Renal cortex interstitium (tissue), 11 donors: ENCODE results near the gene MADD. TPM values are rescaled to one million over a fixed set of nuclear protein-coding genes. Genes with fewer than 3 reads are reported as not detected.

Experiments
- DNase-seq, 11 donors: peaks; one replicate each; pipeline ENCODE4 v3.0.0-alpha.2; 2013; ENCODE audit warnings: low read depth in 9 of 11, low spot score in 4 of 11; ENCODE audit errors: extremely low read depth in 1 of 11
- polyA plus RNA-seq, 3 donors: library from polyadenylated mRNA; unstranded; fragments of 120-200 nt; gene quantifications; one replicate each; pipeline ENCODE4 v1.2.1, GENCODE V29; 2013; ENCODE audit not compliant: insufficient read length in 3 of 3

The MADD gene
- polyA plus RNA-seq, 3 donors: 41.5 to 53.3 (median 47.2) TPM

DNA sequence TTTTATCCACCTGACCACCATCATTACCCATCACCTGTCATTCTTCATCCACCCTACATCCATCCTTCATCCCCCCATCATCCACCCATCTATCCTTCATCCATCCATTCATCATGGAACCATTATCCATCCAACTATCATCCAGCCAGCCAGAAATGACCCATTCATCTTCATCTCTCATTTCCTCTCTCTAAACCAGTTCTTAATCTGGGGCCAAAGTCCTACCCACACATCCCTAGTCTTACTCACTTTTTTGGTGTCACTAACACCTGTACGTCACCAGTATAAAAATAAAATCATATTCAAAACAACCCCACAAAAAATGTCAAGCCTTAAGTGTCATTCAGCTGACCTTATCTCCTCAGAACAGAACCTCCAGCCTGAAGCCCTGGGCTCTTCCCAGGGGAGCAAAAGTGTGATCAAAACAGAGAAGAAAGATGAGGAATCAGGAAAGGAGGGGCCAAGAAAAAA is 96.1 kb downstream of the MADD start:
- DNase-seq: no peak

DNA sequence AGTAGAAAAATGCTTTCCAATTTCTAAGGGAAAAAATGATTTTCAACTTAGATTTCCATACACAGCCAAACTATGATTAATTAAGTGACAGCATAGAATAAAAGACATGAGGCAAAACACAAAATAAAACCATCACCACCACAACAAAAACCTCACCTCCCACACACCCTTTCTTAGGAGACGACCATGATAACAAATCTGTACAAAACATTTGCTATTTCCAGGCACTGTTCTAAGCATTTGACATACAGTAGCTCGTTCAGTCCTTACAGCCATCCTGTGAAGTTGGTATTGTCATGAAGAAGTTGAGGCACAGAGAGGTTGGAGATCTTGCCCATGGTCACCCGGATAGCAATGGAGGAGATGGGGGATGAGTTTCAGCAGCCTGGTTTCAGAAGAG is 99.7 kb downstream of the MADD start:
- no peak for DNase-seq

DNA sequence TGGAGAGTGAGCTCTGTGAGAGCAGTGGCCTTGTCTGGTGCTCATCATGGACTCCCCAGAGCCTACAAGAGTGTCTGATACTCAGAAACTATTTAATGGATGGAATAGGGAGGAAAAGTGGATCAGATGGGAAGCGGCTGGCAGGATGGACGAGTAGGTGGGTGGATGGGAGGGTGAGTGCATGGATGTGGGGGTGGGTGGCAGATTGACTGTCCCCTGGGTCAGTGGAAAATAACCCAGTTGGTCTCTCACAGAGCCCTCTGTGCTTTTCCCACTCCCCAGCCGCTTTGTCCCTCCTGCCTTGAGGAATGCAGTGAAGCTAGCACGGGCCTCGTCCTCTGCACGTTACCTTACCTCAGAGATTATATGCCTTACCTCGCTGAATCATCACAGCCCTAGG is 102.5 kb downstream of the MADD start:
- DNase-seq: no peak

DNA sequence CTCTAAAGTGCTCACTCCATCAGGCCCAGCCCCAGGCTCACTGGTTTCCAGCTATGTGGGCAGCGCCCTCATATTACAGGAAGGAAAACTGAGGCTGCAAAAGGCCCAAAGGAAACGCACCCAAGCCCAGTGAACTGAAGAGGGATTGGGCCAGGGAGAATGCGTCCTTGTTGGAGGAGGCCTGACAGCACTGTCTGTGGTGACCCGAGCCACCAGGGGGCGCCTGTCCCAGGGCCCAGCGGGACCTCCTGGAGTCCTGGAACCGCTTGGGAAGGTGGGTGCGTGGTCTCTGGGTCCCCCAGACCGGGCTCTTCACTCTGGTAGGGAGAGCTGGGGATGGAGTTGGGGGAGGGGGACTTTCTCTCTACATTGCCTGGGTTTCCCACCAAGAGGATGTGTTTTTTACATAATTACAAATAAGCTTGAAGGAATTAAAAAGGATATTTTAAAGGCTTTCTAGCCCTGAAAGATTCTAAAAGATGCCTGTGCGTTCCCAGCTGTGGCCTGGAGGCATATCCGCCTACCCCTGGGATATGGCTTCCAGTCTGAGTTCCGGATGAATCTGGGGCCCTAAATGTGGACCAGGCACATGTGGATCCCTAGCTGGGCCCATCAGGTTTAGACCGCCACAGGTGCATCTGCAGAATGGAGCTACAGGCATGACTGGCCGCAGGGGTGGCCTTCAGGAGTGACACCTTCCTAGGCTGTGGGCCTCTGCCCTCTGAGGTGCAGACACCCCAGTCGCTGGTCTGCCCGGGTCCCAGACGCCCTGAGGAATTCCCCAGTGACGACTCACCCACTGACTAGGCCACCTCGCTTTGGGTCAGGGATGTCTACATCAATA is 104.2 kb downstream of the MADD start:
- DNase-seq: peak in 8 of 11 donors; percentile 31 to 71 (median 53)

DNA sequence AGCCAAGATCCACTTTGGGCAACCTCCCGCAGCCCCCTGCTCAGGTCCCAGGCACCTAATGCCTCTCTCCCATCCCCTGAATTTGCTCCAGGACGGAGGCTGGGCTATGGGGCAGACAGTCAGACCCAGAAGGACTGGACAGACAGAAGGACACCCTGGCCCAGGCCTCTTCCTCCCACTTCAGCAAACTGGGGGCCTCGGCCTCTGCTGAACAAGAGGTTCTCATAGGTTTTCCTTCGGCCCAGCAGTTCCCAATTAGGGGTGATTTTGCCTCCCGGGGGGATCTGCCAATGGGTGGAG is 104.7 kb downstream of the MADD start:
- no peak for DNase-seq

DNA sequence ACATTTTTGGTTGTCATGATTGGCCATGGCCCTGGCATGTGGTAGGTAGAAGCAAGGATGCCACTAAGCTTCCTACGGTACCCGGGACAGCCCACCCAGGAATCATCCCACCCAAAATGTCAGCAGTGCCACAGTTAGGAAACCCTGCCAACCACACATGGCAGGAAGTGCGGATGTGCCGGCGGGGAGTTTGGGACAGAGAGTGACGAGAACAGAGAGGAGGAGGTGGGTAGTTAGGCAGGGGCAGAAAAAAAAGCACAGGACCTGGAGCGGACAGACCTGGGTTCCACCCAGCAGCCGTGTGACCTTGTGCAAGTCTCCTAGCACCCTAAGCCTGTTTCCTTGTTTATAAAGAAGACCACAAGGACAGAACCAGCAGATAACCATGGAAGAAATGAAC is 105.1 kb downstream of the MADD start:
- no peak for DNase-seq

DNA sequence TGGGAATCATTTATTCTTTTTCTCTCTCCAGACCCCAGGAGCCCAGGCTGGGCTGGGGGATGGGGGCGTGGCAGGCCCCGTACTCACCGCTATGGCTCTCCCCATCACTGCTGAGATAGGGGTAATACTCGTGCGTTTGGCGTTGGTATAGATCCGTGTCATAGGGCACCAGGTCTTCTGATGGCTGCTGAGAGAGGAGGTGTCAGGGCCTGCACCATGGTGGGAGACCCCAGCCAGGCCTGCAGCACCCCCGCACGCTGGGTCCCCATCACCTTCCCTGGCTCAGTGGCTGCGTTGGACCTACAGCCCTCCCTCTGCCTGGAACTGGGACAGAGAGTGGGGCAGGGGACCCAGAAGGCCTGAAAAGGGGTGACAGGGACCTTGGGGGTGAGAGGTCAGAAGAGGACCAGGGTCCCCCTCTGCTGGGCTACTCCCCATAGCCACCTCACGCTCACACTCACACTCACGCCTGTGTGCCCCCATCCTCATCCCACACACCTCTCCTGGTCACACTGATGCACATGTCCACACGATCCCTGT is 105.7 kb downstream of the MADD start:
- DNase-seq: no peak

DNA sequence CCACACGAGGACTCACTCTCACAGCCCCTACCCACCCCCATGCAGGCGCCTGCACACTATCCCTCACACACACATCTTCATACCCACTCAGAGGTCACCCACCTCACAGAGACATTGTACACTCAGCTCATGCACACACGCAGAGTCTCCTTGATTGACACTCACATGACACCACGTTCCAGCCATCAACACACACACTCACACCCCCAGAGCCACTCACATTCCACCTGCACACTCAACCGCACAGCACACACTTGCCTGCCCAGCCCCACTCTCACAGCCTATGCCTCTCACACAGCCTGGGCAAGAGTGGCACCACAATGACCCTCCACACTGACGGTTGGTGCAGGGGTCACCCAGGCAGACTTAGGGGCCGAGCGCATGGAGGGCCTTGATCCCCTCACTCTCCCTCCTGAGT is 106.2 kb downstream of the MADD start:
- peak in 2 of 11 donors; percentile 39 to 50 for DNase-seq

DNA sequence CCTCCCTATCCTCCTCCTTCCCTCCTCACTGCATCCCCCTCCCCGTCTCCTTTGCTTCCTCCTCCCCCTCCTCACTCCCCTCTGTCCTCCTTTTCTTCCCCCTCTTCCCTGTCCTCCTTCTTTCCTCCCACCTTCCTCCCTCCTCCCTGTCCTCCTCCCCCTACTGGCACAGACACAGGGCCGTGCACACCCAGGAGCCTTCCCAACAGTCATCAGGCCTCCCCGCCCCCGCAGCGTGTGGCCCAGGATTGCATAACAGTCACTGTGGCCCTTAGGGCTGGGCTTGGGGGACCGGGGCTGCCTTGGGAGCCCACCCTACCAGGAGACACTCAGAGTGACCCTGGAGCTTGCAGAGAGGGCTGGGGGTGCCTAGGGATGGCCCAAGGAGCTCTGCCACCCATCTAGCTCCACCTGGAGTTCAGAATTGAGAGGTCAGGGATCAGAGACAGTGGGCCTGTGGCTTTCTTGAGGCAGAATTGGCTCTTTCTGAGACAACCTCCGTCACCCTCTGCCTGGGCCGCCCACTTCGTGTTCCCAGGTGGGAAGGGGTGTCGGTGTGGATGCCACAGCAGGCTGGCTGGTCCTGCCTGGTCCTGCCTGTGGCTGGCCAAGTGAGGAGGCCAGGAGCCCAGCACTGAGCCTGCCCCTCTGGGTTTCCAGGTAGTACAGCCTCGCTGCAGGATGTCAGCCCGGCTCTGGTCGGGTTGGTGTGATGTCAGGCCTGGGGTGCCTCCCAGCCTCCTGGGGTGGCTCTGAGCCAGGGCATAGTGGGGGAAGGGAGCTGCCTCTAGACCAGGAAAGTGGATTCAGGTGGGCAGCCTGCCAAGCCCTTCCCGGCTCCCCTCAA is 106.8 kb downstream of the MADD start:
- DNase-seq: no peak

DNA sequence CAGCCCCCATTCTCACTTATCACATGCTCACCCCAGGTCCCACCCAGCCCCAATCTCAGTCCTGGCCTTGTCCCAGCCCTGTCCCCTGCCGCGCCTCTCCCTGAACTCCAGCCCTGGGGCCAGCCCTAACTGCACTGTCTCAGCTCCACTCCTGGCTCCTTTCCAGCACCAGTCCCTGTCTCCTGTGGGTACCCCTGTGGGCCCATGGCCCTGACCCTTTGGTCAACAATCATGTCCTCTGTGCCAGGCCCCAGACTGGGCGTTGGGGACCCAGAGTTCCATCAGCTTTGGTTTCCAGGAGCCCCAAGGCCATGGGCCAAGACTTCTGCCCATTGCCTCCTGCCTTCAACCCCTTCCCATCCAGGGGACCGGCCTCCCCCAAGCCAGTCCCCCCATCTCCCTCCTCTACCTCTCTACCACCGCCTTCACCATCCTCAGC is 107.7 kb downstream of the MADD start:
- no peak for DNase-seq

DNA sequence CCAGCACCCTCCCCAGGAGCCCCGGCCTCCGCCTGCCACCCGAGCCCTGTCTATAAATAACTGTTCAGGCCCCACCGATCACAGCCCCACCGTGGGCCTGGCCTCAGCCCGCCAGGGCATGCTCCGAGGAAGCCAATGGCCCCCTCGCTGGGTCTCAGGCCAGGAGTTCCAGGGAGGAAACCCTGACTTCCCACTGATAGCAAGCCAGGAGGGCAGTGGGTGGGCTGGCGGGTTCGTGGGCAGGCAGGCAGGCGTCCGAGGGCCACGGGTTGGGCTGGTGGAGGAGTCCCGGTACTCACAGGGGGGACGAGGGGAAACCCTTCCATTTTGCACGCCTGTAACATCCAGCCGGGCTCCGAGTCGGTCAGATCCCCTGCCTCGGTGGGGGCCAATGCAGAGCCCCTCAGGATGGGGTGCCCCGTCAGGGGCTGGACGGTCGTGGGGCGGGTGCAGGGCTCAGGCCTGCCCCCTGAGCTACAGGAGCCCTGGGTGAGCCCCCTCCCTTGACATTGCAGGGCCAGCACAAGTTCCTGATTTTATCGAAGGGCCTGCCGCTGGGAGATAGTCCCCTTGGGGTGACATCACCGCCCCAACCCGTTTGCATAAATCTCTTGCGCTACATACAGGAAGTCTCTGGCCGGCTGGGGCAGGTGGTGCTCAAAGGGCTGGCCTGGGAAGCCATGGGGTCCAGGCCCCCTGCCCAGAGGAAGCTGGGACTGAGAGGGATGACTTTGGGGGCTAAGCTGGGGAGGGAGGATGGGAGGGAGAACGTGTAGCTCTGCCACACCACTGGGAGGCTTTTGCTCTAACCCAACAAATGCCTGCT is 108.3 kb downstream of the MADD start, which contains the start of gene SPI1:
Gene SPI1, minus strand, starts transcription at position 538 of the 826 bp plus-strand sequence. Its CDS starts 194 bp downstream, at position 344.
- no peak for DNase-seq

DNA sequence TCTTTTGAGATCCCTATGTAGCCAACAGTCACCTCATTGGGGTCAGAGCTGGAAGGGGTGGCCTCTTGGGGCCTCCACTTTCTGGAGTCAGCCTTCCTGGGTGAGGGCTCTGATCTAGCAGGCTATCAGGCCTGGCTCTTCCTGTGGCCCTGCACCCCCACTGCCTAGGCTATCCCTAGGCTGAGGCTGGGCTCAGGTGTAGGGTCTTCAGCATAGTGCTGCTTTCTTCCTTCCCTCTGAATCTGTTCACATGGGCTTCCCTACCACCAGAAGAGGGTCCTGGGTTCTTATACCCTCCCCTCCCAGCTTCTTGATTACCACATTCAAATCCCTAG is 108.9 kb downstream of the MADD start:
- no peak for DNase-seq

DNA sequence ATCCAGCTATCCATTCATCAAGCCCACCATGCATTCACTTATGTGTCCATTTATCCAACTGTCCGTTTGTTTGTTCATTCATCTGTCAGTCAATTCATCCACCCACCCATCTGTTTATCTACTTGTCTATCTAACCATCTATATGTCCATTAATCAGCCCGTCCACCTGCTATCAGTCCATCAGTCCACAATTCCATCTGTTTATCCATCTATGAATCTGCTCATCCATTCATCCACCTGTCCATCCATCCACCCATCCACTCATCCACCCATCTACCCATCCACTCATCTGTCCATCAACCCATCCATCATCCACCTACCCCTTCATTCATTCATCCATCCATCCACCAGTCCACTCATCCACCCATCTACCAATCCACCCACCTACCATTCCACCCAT is 109.4 kb downstream of the MADD start:
- DNase-seq: no peak

Other genes with a start within 250 kb of the MADD start
- gene ARFGAP2, start 93.3 kb upstream of the MADD start, polyA plus RNA-seq: 10 to 100 TPM; 80.8 to 93.3 (median 88.9) TPM
- gene PACSIN3, start 83.7 kb upstream of the MADD start, polyA plus RNA-seq: 10 to 100 TPM; 25.9 to 43.6 (median 38.8) TPM
- gene DDB2, start 55.2 kb upstream of the MADD start, polyA plus RNA-seq: 10 to 100 TPM; 22.2 to 27.7 (median 22.9) TPM
- 10 to 100 TPM; 52.4 to 57.8 (median 55.4) TPM for gene ACP2, start 21.3 kb upstream of the MADD start, polyA plus RNA-seq
- 10 to 100 TPM; 39.1 to 52.3 (median 47.5) TPM for gene NR1H3, start 12.1 kb upstream of the MADD start, polyA plus RNA-seq
- under 1 TPM in 2 of 3 donors, not detected in 1; 0.08 to 0.14 TPM for gene MYBPC3, start 82.6 kb downstream of the MADD start, polyA plus RNA-seq
- gene SPI1, start 108.4 kb downstream of the MADD start, polyA plus RNA-seq: 1 to 10 TPM; 2.8 to 5.2 (median 4.9) TPM
- gene SLC39A13, start 138.5 kb downstream of the MADD start, polyA plus RNA-seq: 10 to 100 TPM; 38.7 to 67.4 (median 55.8) TPM
- gene PSMC3, start 156.3 kb downstream of the MADD start, polyA plus RNA-seq: 100 to 1,000 TPM; 132 to 174 (median 160) TPM
- under 1 TPM; 0.11 to 0.52 (median 0.19) TPM for gene RAPSN, start 179.0 kb downstream of the MADD start, polyA plus RNA-seq